C1 segment of cervical spinal cord (tissue), 14 donors: ENCODE data around the gene ZNF816.
"Not testable (repeated sequence)": the region's sequence is repeated elsewhere in the genome, so short reads cannot be mapped to it uniquely, and the experiment has no call there.

Experiments
- DNase-seq, 14 donors: peaks; one replicate each; lab custom pipeline; 2025; lab: John Stamatoyannopoulos, UW

The ZNF816 gene

GRCh38 chr19:52962394-52963246 lies at the start of gene ZNF816:
ZNF816 (minus strand) TSS chr19:52962881; CDS start chr19:52956089, 6,792 bp downstream.
- DNase-seq = peak in 13 of 14 donors; percentile 32 to 91 (median 81)

- DNase-seq = no peak
Observed at GRCh38 chr19:53012006-53012405, 49.3 kb upstream of the ZNF816 start.

- DNase-seq = no peak
Observed at GRCh38 chr19:53010494-53010893, 47.8 kb upstream of the ZNF816 start.

- DNase-seq = no peak
Observed at GRCh38 chr19:53008061-53008778, 45.5 kb upstream of the ZNF816 start.

- DNase-seq = no peak
Observed at GRCh38 chr19:53007606-53008005, 44.9 kb upstream of the ZNF816 start.

DNA sequence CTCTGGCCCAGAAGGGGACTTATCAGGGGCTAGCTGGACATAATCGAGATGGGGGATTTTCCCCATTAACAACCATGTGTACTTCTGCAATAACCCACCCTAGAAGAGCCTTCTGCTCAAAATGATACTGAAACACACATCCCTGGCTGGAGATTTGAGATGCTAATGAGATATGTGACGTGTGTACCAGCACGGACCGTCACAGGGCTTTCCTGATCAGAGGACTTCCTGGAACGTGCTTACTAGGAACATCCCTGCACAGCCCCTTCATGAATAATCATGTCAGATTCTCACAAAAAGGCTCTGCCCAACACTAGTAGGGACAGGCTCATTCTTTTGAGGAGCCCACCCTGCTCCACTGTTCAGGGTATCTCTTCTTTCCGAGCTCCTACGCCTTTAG lies 44.5 kb upstream of the ZNF816 start:
- DNase-seq = no peak

DNA sequence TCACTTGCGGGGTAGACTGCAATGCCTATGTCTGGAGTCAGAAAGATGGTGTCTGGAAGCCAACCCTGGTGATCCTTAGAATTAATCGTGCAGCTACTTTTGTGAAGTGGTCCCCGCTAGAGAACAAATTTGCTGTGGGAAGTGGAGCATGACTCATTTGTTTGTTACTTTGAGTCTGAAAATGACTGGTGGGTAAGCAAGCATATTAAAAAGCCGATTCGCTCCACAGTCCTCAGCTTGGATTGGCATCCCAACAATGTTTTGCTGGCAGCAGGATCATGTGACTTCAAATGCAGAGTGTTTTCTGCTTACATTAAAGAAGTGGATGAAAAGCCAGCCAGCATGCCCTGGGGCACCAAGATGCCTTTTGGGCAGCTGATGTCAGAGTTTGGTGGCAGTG lies 41.6 kb upstream of the ZNF816 start:
- no peak for DNase-seq

GRCh38 chr19:53002479-53002878 lies 39.8 kb upstream of the ZNF816 start:
- DNase-seq = no peak

- DNase-seq = no peak
Observed at GRCh38 chr19:52997975-52998374, 35.3 kb upstream of the ZNF816 start.

DNA sequence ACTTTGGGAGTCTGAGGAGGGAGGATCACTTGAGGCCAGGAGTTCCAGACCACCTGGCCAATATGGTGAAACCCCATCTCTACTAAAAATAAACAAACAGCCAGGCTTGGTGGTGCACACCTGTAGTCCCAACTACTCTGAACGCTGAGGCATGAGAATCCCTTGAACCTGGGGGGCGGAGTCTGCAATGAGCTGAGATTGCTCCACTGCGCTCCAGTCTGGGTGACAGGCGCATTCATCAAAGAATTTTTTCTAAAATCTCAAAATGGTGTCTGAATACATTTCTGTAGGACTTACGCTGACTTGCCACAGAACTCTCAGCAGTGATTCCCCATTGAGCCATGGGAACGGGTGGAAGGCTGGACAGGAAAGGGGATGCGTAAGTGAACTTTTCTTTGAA lies 33.0 kb upstream of the ZNF816 start:
- DNase-seq = no peak

GRCh38 chr19:52993342-52994178 lies 30.9 kb upstream of the ZNF816 start:
- peak in 10 of 14 donors; percentile 4 to 77 (median 20) for DNase-seq

GRCh38 chr19:52992109-52993004 lies 29.7 kb upstream of the ZNF816 start:
- peak in 2 of 14 donors; percentile 5 to 81 for DNase-seq

GRCh38 chr19:52991484-52991883 lies 28.8 kb upstream of the ZNF816 start:
- DNase-seq = peak in 1 of 14 donors; percentile 41

- DNase-seq = no peak
Observed at GRCh38 chr19:52990759-52991418, 28.2 kb upstream of the ZNF816 start.

- DNase-seq = peak in 1 of 14 donors; percentile 71
Observed at GRCh38 chr19:52988506-52988905, 25.8 kb upstream of the ZNF816 start.

DNA sequence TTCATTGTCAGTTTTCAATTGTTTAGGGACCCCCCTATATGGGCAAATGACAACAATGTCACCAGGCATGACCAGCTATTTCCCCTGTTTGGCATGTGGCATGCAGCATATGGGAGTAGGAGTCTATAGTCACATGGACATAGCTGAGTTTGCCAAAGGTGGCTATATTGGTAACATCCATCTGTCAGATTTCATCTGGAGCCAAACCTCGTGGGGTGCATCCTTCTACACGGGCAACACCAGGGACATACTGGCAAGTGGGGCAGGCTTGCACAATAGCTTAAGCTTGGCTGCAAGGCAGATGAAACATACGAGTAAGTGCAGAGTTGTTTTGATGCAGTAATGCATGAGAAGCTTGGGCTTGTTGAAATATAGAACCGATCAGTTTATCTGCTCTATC lies 24.5 kb upstream of the ZNF816 start:
- DNase-seq = peak in 4 of 14 donors; percentile 0 to 99 (median 22)

DNA sequence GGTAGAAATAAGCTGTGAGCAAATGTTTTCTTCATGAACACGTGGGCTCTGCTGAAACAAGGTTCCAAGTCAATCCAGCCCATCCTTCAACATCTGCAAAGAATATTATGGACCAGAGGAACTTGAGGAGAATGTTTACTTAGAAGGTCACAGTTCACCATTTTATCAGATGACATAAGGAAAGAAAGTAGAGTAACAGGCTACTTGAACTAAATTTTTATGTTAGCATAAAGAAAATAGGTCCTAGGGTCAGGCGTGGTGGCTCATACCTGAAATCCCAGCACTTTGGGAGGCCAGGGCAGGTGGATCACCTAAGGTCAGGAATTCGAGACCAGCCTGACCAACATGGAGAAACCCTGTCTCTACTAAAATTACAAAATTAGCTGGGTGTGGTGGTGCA lies 20.5 kb upstream of the ZNF816 start:
- not testable (repeated sequence) for DNase-seq

GRCh38 chr19:52981329-52981728 lies 18.6 kb upstream of the ZNF816 start:
- peak in 1 of 14 donors; percentile 40 for DNase-seq

- no peak for DNase-seq
Observed at GRCh38 chr19:52967772-52968171, 5.1 kb upstream of the ZNF816 start.

DNA sequence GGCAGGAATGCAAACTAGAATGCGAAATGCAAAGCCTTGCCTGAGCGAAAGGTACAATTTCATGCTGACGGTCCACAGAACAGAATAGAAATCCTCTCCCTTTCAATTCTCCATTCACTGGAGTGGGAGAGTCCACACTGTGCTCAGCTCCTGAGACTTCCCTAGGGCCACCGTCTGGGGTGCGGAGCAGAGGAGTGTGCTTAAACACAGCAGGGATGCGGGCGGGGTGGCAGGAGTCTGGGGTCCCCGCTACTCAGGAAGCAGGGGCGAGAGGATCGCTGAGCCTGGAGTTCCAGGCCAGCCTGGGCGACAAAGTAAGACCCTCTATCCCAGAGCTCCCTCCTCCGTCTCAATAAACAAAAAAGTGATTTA lies 552 bp upstream of the ZNF816 start:
- DNase-seq = peak in 1 of 14 donors; percentile 35
